Daoy (cell line): ENCODE results near the gene FAM120A. TPM values are rescaled to one million over a fixed set of nuclear protein-coding genes. Genes with fewer than 3 reads are reported as not detected.
"Not testable (repeated sequence)": the region's sequence is repeated elsewhere in the genome, so short reads cannot be mapped to it uniquely, and the experiment has no call there.

Experiments
- DNase-seq: peaks from one replicate; pipeline ENCODE4 v3.0.0-alpha.2; 2015; ENCODE audit warnings: low read depth
- total RNA-seq: library from RNA; depleted of rRNA; stranded (reverse); fragments of >200 nt; shearing (Covaris generic); gene quantifications from 2 replicates; pipeline ENCODE4 v1.2.3, GENCODE V29; 2014

Gene FAM120A
- total RNA-seq, 1 experiment from 2014 or later: 58.0 TPM

GRCh38 chr9:93511228-93511627, 59.7 kb downstream of the FAM120A start:
- not testable (repeated sequence) for DNase-seq

DNA sequence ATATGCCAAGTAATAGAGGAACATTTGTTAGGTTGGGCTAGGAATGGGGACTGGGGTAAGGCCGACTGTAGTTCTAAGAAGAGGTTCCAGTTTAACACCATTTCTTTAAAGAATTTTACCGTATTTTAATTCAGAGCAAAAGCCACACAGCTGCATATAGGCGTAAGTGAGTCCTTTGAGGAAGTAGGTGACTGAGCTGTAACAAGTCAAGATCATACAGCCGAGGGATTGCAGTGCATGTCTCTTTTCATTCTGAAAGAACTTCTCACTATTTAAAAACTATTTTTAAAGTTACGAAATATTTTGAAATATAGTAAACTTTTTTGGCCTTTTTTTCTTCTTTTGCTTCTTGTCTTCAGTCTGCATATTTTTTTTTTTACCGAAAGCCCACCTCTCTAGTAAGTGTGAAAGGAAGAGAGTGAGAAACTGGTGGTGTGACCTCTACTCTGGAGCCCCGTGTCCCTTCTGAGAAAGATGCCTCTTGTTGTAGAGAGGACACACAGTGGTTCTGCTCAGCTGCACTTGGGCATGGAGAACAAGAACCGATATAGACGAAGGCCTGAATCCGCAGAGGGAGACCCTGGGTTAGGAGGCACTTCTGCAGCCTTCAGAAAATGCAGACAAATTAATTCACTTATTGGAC, 60.8 kb downstream of the FAM120A start:
- not testable (repeated sequence) for DNase-seq

DNA sequence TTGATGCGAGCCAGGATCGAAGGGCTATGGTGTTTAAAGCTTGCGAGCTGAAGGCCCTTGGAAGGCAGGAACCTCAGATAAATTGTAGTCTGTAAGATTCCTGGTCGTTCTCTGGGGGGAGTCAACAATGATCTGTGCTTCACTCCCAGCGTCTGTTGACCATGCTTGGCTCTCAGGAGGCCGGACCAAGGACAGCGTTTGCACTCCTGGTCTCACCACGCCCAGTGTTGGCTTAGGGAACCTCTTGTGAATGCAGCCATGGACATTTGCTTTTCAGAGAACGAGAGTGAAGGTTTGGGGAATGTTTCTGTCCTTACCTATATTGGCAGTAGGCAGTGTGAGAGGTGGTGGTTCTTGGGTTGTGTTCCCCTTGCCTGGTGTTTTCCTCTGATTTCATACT, 62.1 kb downstream of the FAM120A start:
- DNase-seq: no peak

DNA sequence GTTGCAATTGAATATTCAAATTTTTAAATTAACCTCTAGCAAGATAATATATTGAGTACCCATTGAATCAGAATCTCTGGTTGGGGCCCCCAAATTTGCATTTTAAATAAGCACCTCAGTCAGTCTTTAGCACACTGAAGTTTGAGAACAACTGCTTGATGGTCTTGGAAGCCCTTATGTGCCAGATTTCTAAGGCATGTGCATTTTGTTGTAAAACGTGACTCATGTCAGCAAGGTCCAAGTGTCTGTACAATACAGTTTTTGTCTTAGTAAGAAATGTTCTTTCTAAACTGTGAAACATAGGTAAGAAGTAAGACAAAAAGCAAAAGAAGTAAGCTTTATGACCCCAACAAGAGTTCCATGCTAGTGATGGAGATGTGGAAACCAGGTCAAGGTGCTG, 65.8 kb downstream of the FAM120A start:
- DNase-seq: no peak

GRCh38 chr9:93520523-93520922, 69.0 kb downstream of the FAM120A start:
- no peak for DNase-seq

DNA sequence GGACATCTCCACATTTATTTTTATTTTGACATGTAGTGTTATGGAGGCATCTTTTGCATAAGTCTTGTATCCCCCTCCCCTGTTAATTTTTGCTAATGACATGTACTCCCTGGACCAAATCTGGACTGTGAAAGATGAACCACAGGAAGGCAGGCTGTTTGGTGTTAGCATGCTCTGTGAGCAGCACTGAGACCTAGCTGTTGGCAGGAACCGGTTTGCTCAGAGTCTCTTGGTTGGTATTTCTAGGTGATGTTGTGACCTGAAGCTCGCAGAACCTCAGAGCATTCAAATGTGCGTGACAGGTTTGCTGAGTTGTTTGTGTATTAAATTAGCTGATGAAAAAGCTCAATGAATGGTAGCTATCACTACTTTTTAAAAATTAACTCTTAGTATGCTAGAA, 71.3 kb downstream of the FAM120A start:
- no peak for DNase-seq

DNA sequence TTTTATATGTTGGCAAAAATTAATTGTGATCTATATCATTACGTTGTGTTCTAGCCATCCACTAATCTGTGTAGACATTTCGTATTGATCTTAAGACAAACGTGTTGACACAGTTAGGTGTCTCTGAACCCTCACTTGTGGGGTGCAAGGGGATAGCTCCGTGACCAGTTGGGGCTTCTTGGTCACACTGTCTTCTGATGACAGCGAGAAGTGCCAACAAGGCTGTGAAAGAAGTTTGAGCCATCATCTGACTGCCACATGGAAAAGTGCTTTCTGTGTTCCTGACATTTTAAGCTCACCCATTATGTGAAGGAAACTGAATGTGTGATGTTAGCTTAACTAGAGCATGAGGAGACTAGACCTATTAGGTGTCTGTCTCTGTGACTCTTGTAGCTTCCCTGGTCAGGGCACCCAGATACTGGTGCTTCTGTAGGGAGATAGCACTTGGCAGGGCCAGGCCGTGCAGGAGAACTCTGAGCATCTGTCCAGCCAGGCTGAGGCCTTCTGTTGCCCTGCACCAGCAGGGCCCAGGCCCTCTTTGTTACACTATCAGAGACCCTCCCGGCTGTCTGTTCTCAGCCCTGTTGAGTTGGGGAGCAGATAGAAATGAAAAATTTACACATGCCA, 72.1 kb downstream of the FAM120A start:
- DNase-seq: no peak

DNA sequence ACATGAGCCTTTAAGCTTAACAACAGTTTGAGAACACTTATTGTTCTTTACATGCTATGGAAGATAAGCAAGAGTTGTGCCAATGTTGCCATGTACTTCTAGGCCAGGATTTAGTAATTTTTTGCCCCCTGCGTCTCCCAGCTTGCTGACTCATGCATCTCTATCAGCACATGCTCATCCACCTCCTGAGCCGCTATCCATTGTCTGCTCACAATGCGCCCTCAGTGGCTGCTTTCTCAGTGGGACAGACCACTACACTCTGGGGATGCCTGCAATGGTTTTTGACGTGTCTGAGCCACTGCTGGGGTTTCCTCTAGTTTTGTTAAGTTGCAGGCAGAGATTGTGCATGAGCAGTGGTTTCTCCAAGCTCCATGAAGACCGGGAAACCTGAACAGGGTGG, 74.0 kb downstream of the FAM120A start:
- DNase-seq: no peak

DNA sequence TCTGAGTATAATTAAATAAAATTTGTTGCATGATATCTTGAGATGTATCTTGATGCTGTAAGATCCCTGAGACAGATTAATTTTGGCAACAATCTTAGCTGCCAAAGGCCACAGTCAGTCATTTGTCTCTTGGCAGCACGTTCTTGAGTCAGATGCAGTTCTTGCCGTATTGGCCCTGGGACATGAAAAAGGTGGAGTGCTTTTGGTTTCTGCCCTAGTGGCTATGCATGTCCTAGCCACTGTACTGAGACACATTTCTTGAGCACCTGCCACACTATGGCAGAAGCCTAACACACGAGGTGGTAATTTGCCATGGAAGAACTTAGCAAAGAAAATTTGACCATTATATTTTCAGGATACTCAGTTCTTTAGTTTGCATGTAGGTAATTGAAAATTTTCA, 79.9 kb downstream of the FAM120A start:
- no peak for DNase-seq

- DNase-seq: no peak
Measured at GRCh38 chr9:93532141-93532540, 80.7 kb downstream of the FAM120A start.

- no peak for DNase-seq
Measured at GRCh38 chr9:93533863-93534262, 82.4 kb downstream of the FAM120A start.

DNA sequence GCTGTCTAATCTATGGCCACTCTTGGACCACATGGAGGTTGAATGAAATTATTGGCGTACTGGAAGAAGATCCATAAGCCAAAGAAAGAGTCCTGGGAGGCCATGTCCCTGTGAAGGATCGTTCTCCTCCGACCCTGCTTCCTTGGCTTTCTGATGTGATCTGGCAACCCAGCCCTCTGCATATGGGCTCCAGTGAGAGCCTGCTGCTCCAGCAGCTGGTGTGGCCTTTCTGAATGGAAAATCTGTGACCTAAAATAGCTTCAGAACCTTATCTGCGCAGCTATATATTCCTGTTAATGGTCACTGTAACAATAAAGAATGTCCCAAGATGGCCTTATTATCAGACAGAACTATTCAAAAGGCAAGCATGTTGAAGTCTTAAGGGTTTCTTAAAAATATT, 84.7 kb downstream of the FAM120A start:
- DNase-seq: no peak

GRCh38 chr9:93536874-93537273, 85.4 kb downstream of the FAM120A start:
- DNase-seq: no peak

- no peak for DNase-seq
Measured at GRCh38 chr9:93540305-93540704, 88.8 kb downstream of the FAM120A start.

- DNase-seq: no peak
Measured at GRCh38 chr9:93541005-93541404, 89.5 kb downstream of the FAM120A start.

DNA sequence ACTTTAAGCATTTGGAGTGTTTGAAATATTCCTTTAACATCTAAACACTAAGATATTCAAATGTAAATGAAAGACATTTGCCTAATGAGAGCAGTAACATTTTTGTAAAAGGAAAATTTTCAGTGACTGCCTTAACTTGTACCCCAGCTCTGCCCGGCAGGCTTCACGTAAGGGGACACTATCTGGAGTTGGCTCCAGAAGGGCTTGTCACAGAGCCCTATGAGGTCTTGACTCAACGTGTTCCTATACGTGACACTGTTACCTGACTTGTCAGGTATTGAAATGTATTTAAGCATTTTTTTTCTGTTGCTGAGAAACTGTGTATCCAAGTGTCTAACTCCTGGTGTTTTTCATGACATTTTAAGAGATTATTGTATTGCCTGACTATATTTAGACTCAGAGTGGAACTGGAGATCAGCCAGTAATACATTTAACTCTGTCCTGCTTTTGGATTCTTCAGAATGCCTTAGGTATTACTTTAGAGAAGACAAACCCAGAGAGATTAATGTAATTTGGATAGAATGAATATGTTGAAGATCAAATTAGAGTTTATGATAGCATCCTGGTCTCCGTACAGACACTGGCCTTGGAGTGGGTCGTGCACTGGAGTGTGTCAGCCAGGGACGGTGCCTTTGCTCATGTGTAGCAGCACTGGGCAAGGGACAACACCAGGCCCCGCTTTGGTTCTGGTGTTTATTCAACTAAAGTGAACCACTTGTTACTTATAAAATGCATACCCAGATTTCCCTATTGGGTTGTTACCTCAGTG, 90.3 kb downstream of the FAM120A start:
- DNase-seq: no peak

DNA sequence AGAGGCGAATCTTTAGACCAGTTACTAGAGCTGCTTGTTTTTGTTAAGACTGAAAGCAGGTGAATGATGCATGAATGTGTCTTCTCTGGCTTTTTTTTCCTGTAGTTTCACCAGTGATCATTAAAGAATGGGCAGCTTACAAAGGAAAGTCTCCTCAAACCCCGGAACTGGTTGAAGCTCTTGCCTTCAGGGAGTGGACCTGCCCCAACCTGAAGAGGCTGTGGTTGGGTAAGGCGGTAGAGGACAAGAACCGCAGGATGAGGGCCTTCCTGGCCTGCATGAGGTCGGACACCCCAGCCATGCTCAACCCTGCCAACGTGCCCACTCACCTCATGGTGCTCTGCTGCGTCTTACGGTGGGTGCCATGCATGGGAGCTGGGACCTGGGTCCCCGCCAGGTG, 91.6 kb downstream of the FAM120A start:
- DNase-seq: no peak

DNA sequence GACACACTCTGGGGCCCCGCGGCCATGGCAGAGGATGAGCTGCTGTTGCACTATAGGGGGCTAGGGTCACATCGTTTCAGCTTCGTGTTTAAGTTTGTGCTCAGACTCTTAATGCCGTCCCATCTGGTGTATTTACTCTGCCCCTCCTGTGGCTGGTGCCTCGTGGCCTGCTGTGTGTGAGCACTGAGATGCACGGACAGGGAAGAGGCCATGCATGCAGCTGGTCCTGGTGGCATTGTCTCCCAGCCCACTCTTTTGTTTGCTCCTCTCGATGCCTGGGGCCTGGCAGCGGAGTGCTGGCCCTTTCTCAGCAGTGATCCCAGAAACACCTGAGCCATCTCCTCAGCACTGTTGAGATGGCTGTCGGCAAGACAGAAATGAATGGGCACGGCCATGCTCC, 94.9 kb downstream of the FAM120A start:
- no peak for DNase-seq

DNA sequence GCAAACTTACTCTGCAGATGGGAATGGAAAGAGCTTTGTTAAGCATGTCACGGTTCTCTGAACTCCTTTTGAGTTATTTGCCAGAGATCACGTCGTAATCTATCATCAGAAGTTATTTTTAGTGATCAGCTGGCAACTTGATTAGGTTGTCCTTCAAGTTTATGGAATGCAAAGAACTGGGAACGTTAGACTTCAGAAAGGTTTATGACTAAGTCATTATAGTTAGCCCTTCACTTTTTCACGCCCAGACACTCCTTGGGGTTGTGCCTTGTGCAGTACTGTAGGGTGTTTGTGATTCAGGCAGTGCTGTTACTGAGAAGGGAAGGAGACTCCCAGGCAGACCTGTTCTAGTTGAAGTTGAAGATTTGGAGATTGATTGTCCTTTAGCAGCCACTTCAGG, 98.1 kb downstream of the FAM120A start:
- DNase-seq: no peak

GRCh38 chr9:93552923-93553322, 101.4 kb downstream of the FAM120A start:
- DNase-seq: no peak

DNA sequence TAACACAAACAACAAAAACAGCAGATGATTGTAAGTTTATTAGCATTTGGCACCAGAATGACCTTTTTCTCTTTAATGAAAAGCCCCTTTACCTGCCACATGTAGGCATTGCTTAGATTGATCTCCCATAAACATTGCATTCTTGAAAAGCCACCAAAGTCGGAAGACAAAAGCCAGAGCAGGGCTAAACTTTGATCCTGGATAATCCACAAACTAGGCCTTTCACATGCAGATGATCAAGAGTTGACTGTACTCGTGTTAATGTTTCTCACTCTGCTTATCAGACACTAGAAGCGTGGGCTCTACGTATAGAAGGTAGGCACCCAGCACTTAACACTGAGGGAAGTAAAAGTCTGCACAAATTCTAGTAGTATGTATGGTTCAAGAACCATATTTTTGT, 103.9 kb downstream of the FAM120A start:
- no peak for DNase-seq

GRCh38 chr9:93557366-93558137, 106.1 kb downstream of the FAM120A start:
- no peak for DNase-seq
